CD4-positive, alpha-beta T cell treated with Interleukin-6 at 100 ng/mL for 8 hours (primary cell): ENCODE measurements around the gene C6orf47.

ENCODE experiments used
- DNase-seq: peaks from one replicate; pipeline ENCODE4 v3.0.0-alpha.2; 2020; ENCODE audit warnings: mixed read lengths, low spot score

C6orf47 gene

DNA sequence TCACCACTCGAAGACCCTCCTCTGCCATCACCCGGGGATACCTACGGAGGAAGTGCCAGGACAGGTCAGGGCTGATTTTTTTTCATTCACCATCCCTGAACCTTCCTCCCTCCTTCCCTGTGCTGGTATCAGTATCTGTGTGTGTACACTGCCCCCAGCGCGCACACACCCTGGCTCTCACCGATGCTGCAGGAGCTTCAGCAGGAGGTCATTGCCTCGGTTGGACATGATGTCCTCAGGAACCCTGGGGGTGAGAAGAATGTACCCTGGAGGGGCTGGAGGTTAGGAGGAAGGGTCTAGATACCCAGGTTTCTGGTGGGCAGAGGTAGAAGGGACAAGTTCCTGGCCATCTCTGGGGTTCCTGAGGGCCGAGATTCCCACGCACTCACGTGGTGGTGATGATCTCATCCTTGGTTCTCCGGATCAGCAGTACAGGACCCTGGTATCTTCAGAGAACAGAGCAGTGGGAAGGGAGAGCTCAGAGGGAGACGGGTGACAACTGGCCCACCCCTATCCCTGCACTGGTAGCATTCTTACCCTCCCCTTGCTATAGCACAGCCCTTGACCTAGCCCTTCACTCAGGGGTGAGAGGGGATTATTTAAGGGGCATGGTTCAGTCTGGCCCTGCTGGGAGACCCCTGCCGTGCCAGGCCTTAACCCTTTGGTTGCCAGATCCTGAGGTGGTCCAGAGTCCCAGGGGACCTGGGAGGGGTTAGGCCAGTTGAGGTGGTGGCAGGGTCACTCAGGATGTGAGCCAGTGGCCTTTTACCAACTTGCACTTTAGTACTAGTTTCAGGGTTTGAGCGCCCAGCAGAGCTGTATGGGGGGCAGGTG is 27.5 kb upstream of the C6orf47 start:
- DNase-seq = no peak

GRCh38 chr6:31687321-31687720 is 26.7 kb upstream of the C6orf47 start:
- DNase-seq = no peak

DNA sequence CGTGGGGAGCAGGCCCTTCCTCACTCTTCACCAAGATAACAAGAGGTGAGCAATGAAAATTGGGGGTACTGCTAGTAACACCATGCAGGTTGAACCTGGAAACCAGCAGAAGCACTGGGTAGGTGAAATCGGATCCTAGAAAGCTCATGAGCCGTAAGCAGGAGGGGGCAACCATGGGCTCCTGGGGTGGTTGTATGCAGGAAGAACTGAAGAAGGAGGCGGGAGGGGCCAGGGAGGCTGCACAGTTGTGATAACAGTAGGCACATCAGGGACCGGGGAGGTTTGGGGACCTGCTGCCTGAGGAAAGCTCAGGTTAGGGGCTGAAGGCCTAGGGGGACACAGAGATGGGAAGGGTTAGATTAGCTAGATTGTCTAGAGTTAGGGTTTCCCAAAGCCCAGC is 25.9 kb upstream of the C6orf47 start:
- no peak for DNase-seq

DNA sequence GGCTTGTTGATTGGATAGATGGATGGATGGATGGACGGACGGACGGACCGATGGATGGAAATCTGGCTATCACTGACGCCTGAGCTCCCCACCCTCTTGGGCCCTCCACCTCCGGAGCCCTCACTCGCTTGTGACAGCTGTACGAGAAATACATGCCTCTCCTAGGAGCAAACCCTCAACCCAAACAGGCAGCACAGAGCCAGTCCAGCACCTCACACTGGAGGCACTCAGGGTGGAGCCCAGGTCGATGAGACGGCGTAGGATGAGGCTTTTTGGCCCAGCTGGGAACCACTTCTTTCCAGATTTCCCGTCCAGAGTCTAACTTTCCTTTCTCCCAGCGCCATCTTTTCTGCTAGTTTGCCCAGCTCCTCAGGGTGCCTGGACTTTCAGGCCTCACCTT is 23.0 kb upstream of the C6orf47 start:
- no peak for DNase-seq

- peak; percentile 22 for DNase-seq
Measured at GRCh38 chr6:31681135-31681671, 20.6 kb upstream of the C6orf47 start.

DNA sequence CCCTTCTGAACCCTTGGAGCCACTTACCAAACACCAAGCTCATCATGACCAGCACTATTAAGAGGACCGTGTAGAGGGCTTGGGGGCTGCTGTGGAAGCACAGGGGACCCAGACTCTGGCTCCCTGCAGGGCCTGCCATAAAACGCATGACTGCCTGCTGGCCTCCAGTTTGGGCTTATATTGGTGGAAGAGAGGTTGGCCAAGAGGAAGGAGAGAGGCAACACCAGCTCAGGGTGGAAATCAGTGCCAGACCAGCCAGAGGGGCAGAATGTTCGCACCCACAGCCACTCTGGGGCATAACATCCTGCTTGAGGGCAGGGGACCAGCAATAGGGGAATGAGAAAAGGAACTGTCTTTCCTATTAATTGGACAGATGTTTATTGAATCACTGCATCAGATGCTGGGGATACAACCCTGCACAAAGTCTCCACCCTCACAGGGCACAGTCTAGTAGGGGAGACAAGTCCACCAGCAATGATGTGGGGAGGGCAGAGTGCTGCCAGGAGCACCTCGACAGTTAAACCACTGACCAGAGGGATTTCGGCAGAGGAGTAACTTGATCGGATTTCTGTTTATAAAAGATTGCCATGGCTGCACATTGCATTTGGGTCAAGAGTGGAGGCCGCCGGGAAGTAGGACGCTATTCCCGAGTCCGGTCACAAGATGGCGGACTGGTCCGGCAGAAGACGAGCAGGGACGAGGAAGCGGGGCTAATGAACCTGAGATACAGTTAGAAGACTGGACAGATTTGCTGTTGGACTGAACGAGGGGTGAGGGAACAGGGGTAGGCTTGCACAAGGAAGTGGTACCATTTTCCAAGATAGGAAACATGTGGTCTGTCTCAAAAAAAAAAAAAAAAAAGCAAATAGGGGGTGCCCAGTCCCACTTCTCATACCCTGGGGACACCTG is 19.9 kb upstream of the C6orf47 start, which contains the start of gene LY6G5C:
TSS of gene LY6G5C (minus strand) at position 842 of the 909 bp plus-strand sequence. CDS start at position 148, 694 bp downstream.
- DNase-seq = peak; percentile 75

DNA sequence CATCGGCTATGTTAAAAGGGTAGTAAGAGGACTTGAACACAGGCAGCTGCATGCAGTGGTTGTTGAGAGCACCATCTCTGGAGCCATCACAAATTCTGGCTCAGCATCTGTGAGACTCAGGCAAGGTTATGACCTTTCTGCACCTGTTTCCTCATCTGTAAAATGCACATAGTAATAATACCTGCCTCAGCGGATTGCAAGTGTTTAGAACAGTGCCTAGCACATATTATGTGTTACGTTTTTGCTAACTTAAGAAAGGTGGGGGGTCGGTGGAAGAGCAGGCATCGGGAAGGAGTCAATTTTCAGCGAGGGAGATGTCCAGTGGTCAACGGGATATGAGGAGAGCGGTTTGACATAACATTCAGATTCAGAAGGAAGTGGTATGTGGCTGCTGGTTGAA is 17.4 kb upstream of the C6orf47 start:
- DNase-seq = no peak

DNA sequence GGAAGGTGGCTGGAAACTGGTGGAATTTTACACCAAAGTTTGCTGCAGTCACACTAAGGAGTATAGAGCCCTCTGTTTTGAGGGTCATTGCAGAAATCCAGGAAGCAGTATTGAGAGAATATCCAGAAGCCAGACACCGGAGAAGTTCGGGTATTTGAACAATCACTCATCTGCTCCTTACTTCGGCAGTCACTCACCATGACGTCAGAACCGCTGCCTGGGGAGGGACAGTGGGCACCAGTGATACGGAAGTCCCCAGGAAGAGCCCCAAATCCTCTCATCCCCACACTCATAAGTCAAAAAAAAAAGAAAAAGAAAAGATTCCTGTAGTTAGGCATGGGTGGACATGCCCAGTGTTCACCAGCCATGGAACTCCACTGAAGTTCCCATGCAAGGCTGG is 16.3 kb upstream of the C6orf47 start:
- no peak for DNase-seq

DNA sequence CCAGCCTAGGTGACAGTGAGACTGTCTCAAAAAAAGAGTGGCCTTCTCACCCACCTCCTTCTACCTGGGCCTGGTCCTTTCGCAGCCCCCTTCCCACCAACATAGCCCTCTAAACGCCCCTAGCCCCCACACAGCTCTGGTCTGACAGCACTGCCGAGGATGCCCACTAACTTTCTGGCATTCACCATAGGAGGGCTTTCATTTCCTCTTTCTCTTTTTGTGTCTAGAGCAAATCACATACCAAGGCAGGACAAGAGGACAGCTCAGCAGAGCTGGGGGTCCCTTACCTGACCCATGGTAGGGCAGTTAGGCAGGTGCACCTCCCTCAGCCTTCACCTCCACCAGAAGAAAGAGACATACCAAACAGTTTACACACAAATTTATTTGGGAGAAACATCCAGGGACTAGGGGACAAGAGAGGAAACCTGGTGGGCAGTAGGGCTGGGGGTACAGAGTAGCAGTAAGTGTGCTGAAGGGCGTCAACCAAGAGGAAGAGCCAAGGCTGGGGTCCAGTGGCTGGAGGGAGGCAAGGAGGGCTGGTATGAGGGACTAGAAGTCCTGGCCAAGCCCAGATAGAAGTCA is 15.8 kb upstream of the C6orf47 start:
- no peak for DNase-seq

GRCh38 chr6:31669676-31670075 is 9.1 kb upstream of the C6orf47 start, which contains the start of gene LY6G5B:
Gene LY6G5B (plus strand): TSS chr6:31669976. CDS start chr6:31670951, 975 bp downstream.
- DNase-seq = no peak

- DNase-seq = no peak
Measured at GRCh38 chr6:31666337-31666965, 5.9 kb upstream of the C6orf47 start.

DNA sequence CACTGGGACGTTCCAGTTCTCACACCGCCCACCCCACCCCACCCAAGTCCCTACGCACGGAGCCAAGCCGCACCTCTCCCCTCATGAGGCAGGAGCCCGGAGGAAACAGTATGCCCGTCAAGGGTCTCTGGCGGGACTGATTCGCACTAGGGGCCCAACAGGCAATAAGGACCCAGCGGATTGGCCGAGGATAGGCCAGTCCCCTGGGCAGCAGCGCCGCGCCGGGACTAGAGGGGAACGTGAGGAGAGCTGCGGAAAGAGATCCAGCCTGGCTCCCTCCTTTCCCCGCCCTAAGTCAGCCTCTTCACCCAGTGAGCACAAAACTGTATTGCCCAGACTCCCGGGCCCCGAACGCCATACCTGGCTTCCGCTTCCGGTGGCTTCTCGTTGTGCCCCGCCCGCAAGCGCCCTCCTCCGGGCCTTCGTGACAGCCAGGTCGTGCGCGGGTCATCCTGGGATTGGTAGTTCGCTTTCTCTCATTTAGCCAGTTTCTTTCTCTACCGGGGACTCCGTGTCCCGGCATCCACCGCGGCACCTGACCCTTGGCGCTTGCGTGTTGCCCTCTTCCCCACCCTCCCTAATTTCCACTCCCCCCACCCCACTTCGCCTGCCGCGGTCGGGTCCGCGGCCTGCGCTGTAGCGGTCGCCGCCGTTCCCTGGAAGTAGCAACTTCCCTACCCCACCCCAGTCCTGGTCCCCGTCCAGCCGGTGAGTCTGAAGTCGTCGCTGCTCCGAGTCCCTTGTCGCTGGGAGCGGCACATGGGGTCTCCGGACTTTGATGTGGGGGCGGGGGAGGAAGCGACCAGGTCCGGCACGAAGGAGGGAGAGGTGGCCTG is 5.1 kb upstream of the C6orf47 start, which contains the start of gene CSNK2B:
TSS of gene CSNK2B (plus strand) at position 580 of the 836 bp plus-strand sequence. CDS start 752 bp downstream, outside the sequence.
- DNase-seq = peak; percentile 98

DNA sequence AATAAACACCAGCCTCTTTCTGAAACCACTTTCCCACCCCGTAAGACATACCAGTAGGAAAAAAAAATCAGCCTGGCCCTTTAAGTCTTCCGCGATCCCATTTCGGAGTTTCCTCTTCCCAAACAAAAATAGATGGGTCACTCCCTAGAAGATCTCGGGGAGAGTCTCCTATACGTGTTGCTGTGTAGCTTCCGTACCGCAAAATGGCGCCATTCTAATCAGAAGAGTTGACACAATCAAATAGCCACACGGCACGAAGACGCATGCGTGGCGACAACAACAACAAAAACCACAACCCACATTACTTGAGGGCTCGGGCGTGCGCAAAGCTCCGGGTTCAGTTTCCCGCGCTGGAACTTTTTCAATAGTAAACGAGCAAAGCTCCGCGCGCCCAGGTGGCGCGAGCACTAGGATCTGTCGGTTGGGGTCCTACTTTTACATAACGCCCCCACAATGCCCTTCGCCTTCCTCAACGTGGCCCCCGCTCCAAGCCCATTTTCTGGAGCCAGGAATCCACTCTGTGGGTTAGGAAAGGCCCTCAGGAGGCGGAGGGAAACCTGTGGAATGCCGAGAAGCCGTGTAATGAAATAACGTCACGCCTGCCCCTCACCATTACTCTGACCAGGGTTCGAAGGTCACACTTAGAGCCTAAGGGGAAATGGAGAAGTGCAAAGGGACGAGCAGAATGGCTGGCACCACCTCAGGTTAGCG is 4.4 kb upstream of the C6orf47 start, which contains the start of gene GPANK1:
TSS of gene GPANK1 (minus strand) at position 208 of the 711 bp plus-strand sequence. CDS start 519 bp downstream, outside the sequence.
- DNase-seq = peak; percentile 90

DNA sequence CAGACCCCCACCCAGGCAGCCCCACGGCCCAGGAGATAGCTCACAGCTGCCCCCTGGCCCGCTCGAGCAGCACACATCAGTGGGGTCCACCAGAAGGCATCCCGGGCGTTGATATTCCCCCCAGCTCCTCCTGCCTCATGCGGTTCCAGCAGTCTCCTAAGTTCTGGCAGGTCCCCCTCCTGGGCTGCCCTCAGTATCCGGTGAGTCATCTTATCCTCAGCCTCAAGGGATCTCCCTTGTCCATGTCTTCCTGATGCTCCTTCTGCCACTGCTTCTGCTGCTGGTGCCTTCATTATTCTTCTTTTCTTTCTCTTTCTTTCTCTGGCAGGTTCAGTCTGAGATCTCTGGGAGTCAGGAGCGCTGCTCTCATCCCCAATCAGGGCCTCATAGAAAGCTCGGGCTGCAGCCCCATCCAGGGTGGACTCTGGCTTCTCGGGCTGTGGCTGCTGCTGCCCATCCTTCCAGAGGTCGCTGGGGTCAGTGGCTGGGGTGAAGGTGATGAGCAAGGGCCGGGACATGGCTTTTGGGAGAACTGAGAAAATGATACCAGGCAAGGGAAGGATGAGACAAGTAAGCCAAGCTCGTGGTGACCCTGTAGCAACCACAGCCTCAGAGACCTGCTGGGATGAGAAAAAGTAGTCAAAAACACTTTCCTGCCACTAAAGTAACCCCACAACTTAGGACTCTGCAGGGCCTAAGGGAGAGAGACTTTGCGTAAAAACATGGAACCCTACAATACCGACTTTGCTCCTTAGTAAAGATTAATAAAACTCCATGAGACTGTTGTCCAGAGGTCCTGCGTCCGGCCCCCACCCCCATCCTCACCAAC is 3.6 kb upstream of the C6orf47 start:
- no peak for DNase-seq

- no peak for DNase-seq
Measured at GRCh38 chr6:31663126-31663960, 2.8 kb upstream of the C6orf47 start.

DNA sequence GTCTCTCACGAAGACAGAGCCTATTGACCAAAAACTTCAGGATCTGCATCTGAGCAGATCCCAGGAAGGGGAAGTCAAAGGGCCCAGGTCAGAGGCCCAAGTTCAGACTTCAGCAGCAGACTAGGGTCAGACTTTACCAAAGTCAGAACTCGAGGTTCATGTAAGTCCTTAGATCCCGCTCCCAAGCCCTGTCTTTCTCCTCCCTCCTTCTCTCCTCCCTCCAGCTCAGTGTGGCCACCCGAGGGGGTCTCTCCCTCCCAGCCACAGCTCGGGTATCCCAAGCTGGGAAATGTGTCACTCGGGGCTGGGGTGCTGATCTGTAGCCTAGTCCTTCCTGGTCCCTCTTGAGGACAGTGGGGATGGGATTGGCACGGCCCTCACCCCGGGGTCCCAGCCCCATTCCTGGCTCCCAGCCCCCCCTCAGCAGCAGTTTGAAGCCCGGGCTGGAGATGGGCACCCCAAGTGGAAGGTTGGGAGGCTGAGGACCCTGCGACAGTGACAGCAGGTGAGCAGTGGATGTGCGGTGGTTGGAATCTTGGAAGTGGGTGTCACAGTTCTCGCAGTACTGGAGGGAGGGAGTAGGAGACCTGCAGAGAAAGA is 1.6 kb upstream of the C6orf47 start:
- DNase-seq = no peak
